ENCODE measurements around the gene WWC2. TPM values are rescaled to one million over a fixed set of nuclear protein-coding genes. Genes with fewer than 3 reads are reported as not detected.

WWC2 gene
- total RNA-seq, 4 donors from 2014 or later = 4.5 to 10.7 (median 8.6) TPM

- H3K4me3 ChIP-seq = no peak overlapping the region
- DNase-seq (no peak), ATAC-seq (no peak)
- no peaks in the 10 kb centered on the region for H3K4me1 ChIP-seq
- intact Hi-C loops (cut with DNase I; ENCODE audit: low total_unique reads) = no loop called here
- H3K27ac ChIP-seq = no peak overlapping the region
- TF ChIP-seq CTCF (IDR thresholded peaks at IDR 0.05 in 4 of 5, conservative IDR thresholded peaks at IDR 0.05 in 1 of 5) (no peak), POLR2A (IDR thresholded peaks at IDR 0.05) (no peak)
- no peaks in the 10 kb centered on the region for H3K9me3 ChIP-seq
- no peaks in the 10 kb centered on the region for H3K36me3 ChIP-seq
- no peaks in the 10 kb centered on the region for H3K27me3 ChIP-seq
- in situ Hi-C loops (cut with MboI; ENCODE audit: low sequenced_read_pairs in 4 of 4) = loop anchor here in 3 of 4 donors (10.0 to 25.0 kb wide), 3 partner anchors 309 to 319 kb away; no protein-coding TSS in a partner anchor
These were observed 154.4 kb downstream of the WWC2 start for GRCh38 chr4:183253451-183253850.

- H3K27me3 ChIP-seq = no peaks in the 10 kb centered on the region
- DNase-seq (no peak), ATAC-seq (no peak)
- no peak overlapping the region for H3K27ac ChIP-seq
- H3K36me3 ChIP-seq = no peaks in the 10 kb centered on the region
- no peaks in the 10 kb centered on the region for H3K4me1 ChIP-seq
- no peaks in the 10 kb centered on the region for H3K9me3 ChIP-seq
- H3K4me3 ChIP-seq = no peak overlapping the region
- in situ Hi-C loops (cut with MboI; ENCODE audit: low sequenced_read_pairs in 4 of 4) = loop anchor here in 3 of 4 donors (10.0 to 25.0 kb wide), 3 partner anchors 309 to 319 kb away; no protein-coding TSS in a partner anchor
- intact Hi-C loops (cut with DNase I; ENCODE audit: low total_unique reads) = no loop called here
- TF ChIP-seq POLR2A (IDR thresholded peaks at IDR 0.05) = no peak
- no peak for TF ChIP-seq CTCF (IDR thresholded peaks at IDR 0.05 in 4 of 5, conservative IDR thresholded peaks at IDR 0.05 in 1 of 5)
These were observed 155.1 kb downstream of the WWC2 start for GRCh38 chr4:183254162-183254561.

GRCh38 chr4:183255487-183255886 is 156.4 kb downstream of the WWC2 start:
- DNase-seq = no peak
- H3K4me3 ChIP-seq = no peak overlapping the region
- no peaks in the 10 kb centered on the region for H3K9me3 ChIP-seq
- in situ Hi-C loops (cut with MboI; ENCODE audit: low sequenced_read_pairs in 4 of 4) (loop anchor here (5.0 to 25.0 kb wide), 4 partner anchors 183 to 321 kb away; no protein-coding TSS in a partner anchor), intact Hi-C loops (cut with DNase I; ENCODE audit: low total_unique reads) (no loop called here)
- no peak for ATAC-seq
- no peaks in the 10 kb centered on the region for H3K4me1 ChIP-seq
- no peak overlapping the region for H3K27ac ChIP-seq
- TF ChIP-seq POLR2A (IDR thresholded peaks at IDR 0.05) (no peak), CTCF (IDR thresholded peaks at IDR 0.05 in 4 of 5, conservative IDR thresholded peaks at IDR 0.05 in 1 of 5) (no peak)
- peaks cover 0 to 8% of the 10 kb centered on the region in 2 donors for H3K36me3 ChIP-seq
- no peaks in the 10 kb centered on the region for H3K27me3 ChIP-seq

- H3K4me3 ChIP-seq = no peak overlapping the region
- TF ChIP-seq POLR2A (IDR thresholded peaks at IDR 0.05) (no peak), CTCF (IDR thresholded peaks at IDR 0.05 in 4 of 5, conservative IDR thresholded peaks at IDR 0.05 in 1 of 5) (no peak)
- no peak overlapping the region for H3K27ac ChIP-seq
- H3K4me1 ChIP-seq = no peaks in the 10 kb centered on the region
- intact Hi-C loops (cut with DNase I; ENCODE audit: low total_unique reads) (no loop called here), in situ Hi-C loops (cut with MboI; ENCODE audit: low sequenced_read_pairs in 4 of 4) (loop anchor here (5.0 to 25.0 kb wide), 4 partner anchors 184 to 322 kb away; no protein-coding TSS in a partner anchor)
- no peak for ATAC-seq
- no peak for DNase-seq
- H3K27me3 ChIP-seq = no peaks in the 10 kb centered on the region
- peaks cover 0 to 12% of the 10 kb centered on the region in 2 donors for H3K36me3 ChIP-seq
- no peaks in the 10 kb centered on the region for H3K9me3 ChIP-seq
These were observed 157.3 kb downstream of the WWC2 start for GRCh38 chr4:183256343-183256742.

All from gastrocnemius medialis (tissue), 4 donors.